Ishikawa (cell line): ENCODE data around the gene GNA15.

Experiments used
- CEBPB ChIP-seq: IDR thresholded peaks from 2 replicates; pipeline ENCODE4 v1.6.1; 2012
- CREB1 ChIP-seq: IDR thresholded peaks from 2 replicates; pipeline ENCODE4 v1.6.1; 2012; ENCODE audit warnings: low read depth
- EGR1 ChIP-seq: IDR thresholded peaks from 2 replicates; pipeline ENCODE4 v1.6.1; 2012
- EP300 ChIP-seq: IDR thresholded peaks from 2 replicates; pipeline ENCODE4 v1.6.1; 2012; ENCODE audit warnings: borderline replicate concordance
- FOXM1 ChIP-seq: IDR thresholded peaks from 2 replicates; pipeline ENCODE4 v1.6.1; 2012; ENCODE audit warnings: low read depth, borderline replicate concordance
- MAX ChIP-seq: IDR thresholded peaks from 2 replicates; pipeline ENCODE4 v1.6.1; 2012
- NFIC ChIP-seq: IDR thresholded peaks from 2 replicates; pipeline ENCODE4 v1.6.1; 2012
- RAD21 ChIP-seq: IDR thresholded peaks from 2 replicates; pipeline ENCODE4 v1.6.1; 2012; ENCODE audit warnings: low read depth
- REST ChIP-seq: IDR thresholded peaks from 2 replicates; pipeline ENCODE4 v1.6.1; 2012; ENCODE audit warnings: low read depth, mild to moderate bottlenecking
- TAF1 ChIP-seq: IDR thresholded peaks from 2 replicates; pipeline ENCODE4 v1.6.1; 2012; ENCODE audit warnings: low read depth, mild to moderate bottlenecking
- TCF12 ChIP-seq: IDR thresholded peaks from 2 replicates; pipeline ENCODE4 v1.6.1; 2012; ENCODE audit warnings: low read depth
- TEAD4 ChIP-seq: IDR thresholded peaks from 2 replicates; pipeline ENCODE4 v1.6.1; 2012
- USF1 ChIP-seq: IDR thresholded peaks from 2 replicates; pipeline ENCODE4 v1.6.1; 2012
- YY1 ChIP-seq: IDR thresholded peaks from 2 replicates; pipeline ENCODE4 v1.6.1; 2012; ENCODE audit warnings: low read depth
- ZBTB7A ChIP-seq: IDR thresholded peaks from 2 replicates; pipeline ENCODE4 v1.6.1; 2012; ENCODE audit warnings: low read depth

GNA15 gene

DNA sequence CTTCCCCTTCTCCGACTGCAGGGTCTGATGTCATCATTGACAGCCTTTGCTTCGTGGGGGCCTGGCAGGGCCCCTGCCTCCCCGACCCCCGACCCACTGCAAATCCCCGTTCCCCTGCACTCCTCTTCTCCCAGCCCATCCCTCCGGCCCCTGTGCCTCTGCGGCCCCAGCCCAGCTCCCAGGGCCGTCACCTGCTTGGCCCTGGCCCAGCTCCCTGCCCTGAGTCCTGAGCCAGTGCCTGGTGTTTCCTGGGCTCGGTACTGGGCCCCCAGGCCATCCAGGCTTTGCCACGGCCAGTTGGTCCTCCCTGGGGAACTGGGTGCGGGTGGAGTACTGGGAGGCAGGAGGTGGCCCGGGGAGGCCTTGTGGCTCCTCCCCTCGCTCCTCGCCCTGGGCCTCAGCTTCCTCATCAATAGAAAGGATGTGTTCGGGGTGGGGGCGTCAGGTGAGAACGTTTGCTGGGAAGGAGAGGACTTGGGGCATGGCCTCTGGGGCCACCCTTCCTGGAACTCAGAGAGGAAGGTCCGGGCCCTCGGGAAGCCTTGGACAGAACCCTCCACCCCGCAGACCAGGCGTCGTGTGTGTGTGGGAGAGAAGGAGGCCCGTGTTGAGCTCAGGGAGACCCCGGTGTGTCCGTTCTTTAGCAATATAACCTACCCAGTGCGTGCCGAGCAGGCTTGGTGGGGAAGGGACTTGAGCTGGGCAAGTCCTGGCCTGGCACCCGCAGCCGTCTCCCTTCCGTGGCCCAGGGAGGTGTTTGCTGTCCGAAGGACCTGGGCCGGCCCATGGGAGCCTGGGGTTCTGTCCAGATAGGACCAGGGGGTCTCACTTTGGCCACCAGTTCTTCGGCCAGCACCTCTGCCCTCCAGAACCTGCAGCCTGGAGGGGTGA lies 72.7 kb downstream of the GNA15 start:
- TF ChIP-seq TAF1 (no peak), NFIC (no peak), TCF12 (no peak), TEAD4 (no peak), USF1 (no peak), MAX (no peak), RAD21 (no peak), CEBPB (no peak), YY1 (no peak), EP300 (no peak), EGR1 (no peak)

GRCh38 chr19:3210347-3211017 lies 74.6 kb downstream of the GNA15 start:
- TF ChIP-seq MAX (no peak), CREB1 (no peak), USF1 (no peak), RAD21 (peak; percentile 31; the same call in 1 of the 2 replicates), ZBTB7A (no peak), FOXM1 (no peak), REST (no peak)

DNA sequence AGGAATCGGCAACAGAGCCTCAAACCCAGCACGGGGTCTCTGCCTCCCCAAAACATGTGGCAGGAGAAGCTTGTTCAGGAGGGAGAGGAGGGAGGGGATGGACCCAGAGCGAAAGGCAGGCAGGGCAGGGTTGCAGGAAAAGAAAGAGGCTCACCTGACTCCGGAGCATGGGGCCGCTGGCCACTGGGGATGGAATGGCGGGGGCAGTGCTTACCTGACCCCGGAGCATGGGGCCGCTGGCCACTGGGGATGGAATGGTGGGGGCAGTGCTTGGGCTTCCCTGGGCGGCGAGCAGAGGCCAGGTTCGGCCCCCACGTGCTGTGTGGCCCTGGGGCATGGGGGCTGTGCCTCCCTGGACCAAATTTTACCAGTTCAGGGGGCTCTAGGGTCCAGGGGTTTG lies 75.4 kb downstream of the GNA15 start:
- TF ChIP-seq CEBPB: no peak
- TF ChIP-seq USF1: no peak
- TF ChIP-seq CREB1: no peak
- TF ChIP-seq YY1: no peak

GRCh38 chr19:3213159-3213558 lies 77.3 kb downstream of the GNA15 start:
- TF ChIP-seq MAX (no peak), REST (no peak), NFIC (no peak)
